ENCODE data around the gene CDCP2. TPM values are rescaled to one million over a fixed set of nuclear protein-coding genes. Genes with fewer than 3 reads are reported as not detected.
A peak's percentile ranks its signal among the peaks of the same experiment; 100 is the strongest.

Gene CDCP2
- total RNA-seq, 1 experiment from 2014 or later = not detected

DNA sequence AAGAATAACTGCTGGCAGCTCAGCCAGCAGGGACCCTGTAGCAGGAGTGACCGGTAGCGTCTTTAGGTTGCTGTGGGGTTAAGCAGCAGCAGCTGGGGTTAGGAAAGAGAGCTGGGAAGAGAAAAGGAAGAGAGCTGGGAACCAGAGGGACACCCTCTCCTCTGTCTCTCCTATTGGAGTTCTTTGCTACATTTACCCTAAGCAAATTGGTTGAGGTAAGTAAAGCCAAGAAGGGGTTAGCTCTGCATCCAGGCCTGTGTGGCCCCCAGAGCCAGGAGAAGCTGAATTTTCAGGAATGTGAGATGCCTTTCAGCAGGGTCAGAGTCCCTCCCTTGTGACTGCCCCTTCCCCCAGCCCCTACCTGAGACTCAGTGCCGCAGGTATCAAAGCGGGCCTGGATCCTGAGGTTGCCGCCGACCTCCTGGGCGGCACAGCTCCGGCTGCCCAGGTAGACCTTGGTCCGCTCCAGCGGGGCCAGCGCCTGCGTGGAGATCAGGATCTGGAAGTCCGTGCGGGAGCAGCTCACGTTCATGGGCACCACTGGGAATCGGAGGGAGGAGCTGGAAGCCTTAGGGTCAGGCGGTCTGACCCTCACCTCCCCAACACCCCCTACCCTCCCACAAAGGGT is 16.4 kb downstream of the CDCP2 start:
- Histone ChIP-seq H3K27ac (no peak overlapping the region), H3K9me3 (replicated peaks) (no peaks in the 10 kb centered on the region), H3K27me3 (no peaks in the 10 kb centered on the region), H3K36me3 (no peaks in the 10 kb centered on the region), H3K4me1 (peaks cover 7% of the 10 kb centered on the region), H3K4me3 (no peak overlapping the region)
- DNase-seq = no peak

DNA sequence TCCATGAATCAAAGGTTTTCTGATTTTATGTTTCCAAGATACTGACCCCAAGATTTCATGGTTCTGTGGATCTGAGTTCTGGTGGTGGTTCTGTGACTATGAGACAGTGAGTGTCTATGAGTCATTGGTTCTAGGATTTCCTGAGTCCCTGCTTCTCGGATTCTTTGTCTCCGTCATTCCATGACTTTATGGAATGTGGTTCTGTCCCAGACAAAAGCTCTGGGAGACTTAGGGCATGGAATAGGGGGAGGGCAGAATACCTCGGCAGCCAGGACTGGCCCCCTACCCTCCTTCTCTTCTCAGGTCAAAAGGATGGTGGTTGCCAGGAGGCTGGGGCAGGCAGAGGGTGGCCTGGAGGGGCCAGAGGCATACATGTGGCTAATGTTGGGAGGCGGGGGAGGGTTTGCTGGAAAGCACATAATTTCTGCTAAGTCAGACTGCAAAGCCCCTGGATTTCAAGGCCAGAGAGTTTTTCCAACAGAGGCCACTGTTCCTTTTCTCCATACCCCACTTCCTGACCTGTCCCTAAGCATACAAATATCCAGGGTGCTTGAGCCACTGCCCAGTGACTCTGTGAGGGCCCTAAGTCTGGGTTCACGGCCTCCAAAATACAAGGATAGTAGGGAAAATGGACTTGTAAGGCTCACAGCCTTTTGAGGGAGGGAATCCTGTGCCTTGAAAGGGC is 17.2 kb downstream of the CDCP2 start:
- Histone ChIP-seq H3K27ac (no peak overlapping the region), H3K27me3 (0 out of 2 replicates have a peak, but pooled peaks cover 3% of the 10 kb centered on the region), H3K9me3 (replicated peaks) (no peaks in the 10 kb centered on the region), H3K4me1 (peaks cover 7% of the 10 kb centered on the region), H3K4me3 (no peak overlapping the region), H3K36me3 (no peaks in the 10 kb centered on the region)
- no peak for DNase-seq

DNA sequence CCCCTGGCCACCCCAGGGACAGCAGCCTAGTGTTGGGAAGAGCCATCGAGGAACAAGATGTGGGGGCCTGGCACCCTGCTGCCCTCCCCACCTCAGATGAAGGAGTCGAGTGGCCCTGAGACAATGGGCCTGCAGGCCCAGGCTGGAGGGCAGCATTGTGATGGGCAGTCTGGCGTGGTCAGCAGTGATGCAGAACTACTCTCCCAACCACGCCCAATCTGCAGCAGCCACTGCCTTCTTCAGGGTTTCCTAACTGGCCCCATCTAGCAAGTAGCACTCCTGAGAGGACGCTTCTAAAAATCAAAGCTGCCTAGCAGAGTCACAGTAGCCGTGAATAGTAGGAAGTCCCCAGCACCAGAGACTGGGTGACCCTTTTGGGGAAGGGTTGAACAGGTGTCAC is 18.5 kb downstream of the CDCP2 start:
- no peak for DNase-seq
- H3K27ac ChIP-seq = no peak overlapping the region
- H3K4me1 ChIP-seq = peaks cover 7% of the 10 kb centered on the region
- H3K36me3 ChIP-seq = no peaks in the 10 kb centered on the region
- no peaks in the 10 kb centered on the region for H3K9me3 ChIP-seq (replicated peaks)
- no peak overlapping the region for H3K4me3 ChIP-seq
- H3K27me3 ChIP-seq = 0 out of 2 replicates have a peak, but pooled peaks cover 3% of the 10 kb centered on the region

DNA sequence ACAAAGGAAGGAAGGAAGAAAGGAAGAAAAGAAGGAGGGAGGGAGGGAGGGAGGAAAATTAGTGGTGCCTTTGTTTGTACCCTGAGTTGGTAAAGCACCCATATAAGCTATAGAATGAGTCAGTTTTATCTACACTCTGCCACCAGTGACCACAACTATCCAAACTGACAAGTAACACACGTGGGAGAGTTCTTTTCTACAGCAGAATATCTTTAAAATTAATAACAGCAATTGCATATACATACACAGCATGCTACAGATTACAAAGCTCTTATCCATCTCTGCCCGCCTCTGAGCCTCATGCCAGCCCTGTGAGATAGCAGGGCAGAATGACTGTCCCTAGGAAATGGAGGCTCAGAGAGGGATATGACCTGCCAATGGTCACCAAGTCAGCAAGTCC is 20.3 kb downstream of the CDCP2 start:
- peaks cover 7% of the 10 kb centered on the region for H3K4me1 ChIP-seq

DNA sequence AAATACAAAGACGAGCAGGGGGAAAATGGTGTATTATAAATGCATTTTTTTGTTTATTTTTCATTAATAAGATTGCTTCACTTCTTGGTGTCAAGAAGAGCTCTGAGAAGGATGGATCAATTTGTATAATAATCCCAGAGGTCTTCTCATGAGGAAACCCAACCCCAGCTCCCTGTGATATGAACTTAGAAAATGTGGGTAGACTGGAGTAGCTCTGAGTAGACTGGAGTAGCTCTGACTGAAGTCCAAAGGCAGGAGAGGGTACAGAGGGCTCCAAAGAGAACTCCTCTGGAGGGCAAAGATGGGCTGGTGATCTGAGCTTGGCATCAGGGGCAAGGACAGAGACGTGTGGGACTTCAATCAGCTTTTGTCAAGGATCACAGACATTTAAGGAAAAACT is 21.4 kb downstream of the CDCP2 start:
- Histone ChIP-seq H3K4me1 (no peaks in the 10 kb centered on the region), H3K27ac (no peak overlapping the region), H3K27me3 (0 out of 2 replicates have a peak, but pooled peaks cover 3% of the 10 kb centered on the region), H3K36me3 (no peaks in the 10 kb centered on the region), H3K9me3 (replicated peaks) (no peaks in the 10 kb centered on the region), H3K4me3 (no peak overlapping the region)
- no peak for DNase-seq

More for the DNA sequence above, 20.3 kb downstream of the CDCP2 start:
- Histone ChIP-seq H3K4me3 (no peak overlapping the region), H3K36me3 (no peaks in the 10 kb centered on the region), H3K27ac (no peak overlapping the region), H3K9me3 (replicated peaks) (no peaks in the 10 kb centered on the region), H3K27me3 (0 out of 2 replicates have a peak, but pooled peaks cover 3% of the 10 kb centered on the region)
- DNase-seq = no peak

DNA sequence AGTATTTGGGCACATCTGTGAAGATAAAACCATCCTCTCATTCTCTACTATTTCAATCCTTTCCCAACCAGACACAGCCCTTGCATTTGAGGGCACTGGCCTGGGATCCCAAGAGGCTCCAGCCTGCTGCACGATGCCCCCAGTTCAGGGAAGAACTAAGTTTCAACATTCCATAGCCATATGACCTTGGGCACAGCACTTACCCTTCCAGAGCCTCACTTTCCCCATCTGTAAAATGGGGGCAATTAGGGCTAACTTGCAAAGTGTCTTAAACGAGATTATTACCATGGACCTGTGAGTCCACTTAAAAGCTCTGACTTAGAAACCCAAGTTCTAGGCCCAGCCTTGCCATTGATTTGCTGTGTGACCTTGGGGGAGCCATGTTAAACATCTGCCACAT is 22.9 kb downstream of the CDCP2 start:
- Histone ChIP-seq H3K4me3 (no peak overlapping the region), H3K9me3 (replicated peaks) (no peaks in the 10 kb centered on the region), H3K36me3 (no peaks in the 10 kb centered on the region), H3K27ac (no peak overlapping the region), H3K4me1 (no peaks in the 10 kb centered on the region), H3K27me3 (0 out of 2 replicates have a peak, but pooled peaks cover 3% of the 10 kb centered on the region)
- DNase-seq = no peak

DNA sequence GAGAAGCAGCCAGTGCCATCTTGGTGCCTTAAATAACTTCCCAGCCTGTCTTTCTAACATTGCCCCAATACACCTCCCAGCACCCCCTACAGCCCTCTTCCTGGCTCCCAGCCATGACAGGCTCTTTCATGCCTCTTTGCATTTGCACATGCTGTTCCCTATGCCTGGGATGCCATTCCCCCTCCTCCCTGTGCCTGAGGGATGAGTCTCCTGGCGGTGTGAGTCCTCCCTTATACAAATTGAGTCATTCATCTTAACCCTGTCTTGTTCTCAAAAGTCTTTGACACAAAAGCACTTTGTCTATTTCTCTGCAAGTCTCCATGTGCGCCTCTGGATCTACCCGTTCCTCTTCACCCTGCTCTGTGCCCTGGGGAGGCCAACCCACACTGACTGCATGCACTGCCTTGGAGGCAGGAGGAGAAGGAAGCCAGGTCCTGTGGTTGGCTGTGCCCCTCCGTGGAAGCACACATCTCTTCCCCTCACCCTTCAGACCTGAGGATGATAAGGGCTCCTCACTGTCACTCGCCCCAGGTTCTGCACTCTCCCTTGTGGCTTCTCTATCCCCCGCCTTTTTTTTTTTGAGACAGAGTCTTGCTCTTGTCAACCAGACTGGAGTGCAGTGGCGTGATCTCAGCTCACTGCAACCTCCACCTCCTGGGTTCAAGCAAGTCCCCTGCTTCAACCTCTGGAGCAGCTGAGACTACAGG is 25.1 kb downstream of the CDCP2 start:
- Histone ChIP-seq H3K9me3 (replicated peaks) (no peaks in the 10 kb centered on the region), H3K27ac (no peak overlapping the region), H3K4me3 (no peak overlapping the region), H3K4me1 (no peaks in the 10 kb centered on the region), H3K27me3 (0 out of 2 replicates have a peak, but pooled peaks cover 3% of the 10 kb centered on the region), H3K36me3 (no peaks in the 10 kb centered on the region)
- DNase-seq = no peak

DNA sequence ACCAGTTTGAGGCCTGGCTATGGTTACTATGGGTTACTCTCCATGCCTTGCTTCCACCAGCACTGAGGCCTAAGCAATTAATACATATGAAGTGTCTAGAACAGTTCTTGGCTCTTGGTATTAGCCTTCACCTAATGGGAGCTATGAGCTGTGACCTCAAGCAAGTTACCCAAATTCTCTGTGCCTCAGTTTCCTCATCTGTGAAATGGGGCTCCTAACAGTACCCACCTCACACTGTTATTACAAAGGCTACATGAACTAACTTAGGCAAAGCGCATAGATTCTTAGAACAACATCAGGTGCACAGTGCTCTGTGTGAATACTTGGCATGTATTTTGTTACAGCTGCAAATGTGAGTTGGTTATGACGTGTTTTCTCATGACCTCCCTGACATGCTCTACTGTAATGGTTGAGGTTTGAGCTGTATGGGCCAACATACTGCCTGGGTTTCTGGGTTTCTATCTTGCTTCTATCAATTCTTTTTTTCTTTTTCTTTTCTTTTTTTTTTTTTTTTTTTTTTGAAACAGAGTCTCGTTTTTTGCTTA is 26.5 kb downstream of the CDCP2 start:
- no peaks in the 10 kb centered on the region for H3K36me3 ChIP-seq
- no peaks in the 10 kb centered on the region for H3K4me1 ChIP-seq
- no peaks in the 10 kb centered on the region for H3K9me3 ChIP-seq (replicated peaks)
- no peak overlapping the region for H3K4me3 ChIP-seq
- peaks cover 10% of the 10 kb centered on the region; the same call in 1 of the 2 replicates for H3K27me3 ChIP-seq
- H3K27ac ChIP-seq = no peak overlapping the region
- no peak for DNase-seq

DNA sequence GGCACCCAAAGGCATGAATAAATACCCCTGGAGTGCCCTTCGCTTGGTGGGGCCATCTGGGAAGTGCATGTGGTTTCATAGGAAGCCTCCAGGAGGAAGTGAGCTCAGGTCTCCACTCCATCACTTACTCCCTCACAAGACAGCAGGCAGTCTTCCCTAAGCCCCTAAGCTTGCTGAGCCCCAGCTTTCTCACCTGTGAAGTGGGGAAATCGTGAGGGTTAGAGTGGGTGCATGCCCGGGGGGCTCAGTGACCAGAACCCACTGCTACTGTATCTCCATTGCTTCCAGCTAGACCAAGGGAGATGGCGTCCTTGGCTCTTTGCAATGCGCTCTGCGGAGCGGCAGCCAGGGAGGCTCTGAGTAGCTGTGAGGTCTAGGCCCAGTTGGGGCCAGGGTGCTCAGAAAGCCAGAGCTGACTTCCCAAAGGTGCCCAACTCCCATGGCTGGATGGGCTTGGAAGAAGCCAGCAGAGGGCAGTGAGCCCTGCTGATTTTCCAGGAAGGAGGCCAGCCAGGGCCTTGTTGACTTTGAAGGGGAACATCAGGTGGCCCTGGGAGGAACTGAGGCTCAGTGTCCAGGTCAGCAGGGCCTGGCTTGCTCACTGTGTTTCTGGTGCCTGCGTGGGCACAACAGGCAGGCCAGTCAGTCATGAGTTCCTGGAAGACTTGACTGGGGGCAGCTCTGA is 27.3 kb downstream of the CDCP2 start:
- Histone ChIP-seq H3K4me3 (no peak overlapping the region), H3K9me3 (replicated peaks) (no peaks in the 10 kb centered on the region), H3K36me3 (no peaks in the 10 kb centered on the region), H3K27ac (no peak overlapping the region), H3K4me1 (no peaks in the 10 kb centered on the region), H3K27me3 (peaks cover 7% of the 10 kb centered on the region; the same call in 1 of the 2 replicates)
- DNase-seq = peak; percentile 49 to 69

DNA sequence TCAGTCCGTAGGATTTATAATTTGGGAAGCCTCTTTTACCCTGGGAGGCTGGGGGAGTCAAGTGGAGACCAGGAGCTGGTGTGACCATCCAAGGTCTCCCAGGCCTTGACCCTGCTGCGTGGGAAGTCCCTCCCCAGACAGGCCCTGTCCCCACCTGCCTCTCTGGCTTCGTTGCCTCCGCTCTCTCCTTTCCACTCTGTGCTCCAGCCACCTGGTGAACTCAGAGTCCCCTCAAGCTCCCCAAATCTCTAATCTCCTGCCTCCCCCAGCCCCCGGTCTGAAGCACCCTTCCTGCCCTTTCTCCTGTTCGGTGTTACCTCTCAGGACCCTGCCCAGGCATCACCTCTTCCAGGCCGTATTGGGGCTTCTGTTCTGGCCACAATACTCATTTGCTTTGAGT is 27.9 kb downstream of the CDCP2 start:
- Histone ChIP-seq H3K4me3 (no peak overlapping the region), H3K27me3 (peaks cover 7% of the 10 kb centered on the region; the same call in 1 of the 2 replicates), H3K36me3 (no peaks in the 10 kb centered on the region), H3K4me1 (no peaks in the 10 kb centered on the region), H3K27ac (no peak overlapping the region), H3K9me3 (replicated peaks) (no peaks in the 10 kb centered on the region)
- DNase-seq = no peak

DNA sequence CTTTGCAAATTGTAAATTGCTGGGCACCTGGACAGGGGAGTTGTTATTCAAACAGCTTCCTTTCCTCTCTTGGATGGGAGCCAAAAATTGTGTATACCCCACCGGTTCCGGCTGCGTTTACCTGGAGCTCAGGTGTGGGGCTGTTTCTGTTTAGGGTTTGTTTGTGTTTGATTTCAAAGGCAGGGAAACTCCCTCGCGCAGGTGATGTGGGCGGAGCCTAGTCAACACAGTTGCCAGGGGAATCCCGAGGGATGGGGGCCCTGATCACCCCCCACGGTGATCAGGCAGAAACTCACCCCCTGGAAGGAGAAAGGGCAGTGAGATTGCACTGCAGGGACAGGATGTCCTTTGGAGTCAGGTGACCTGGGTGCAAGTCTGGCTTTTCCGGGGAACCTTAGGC is 28.3 kb downstream of the CDCP2 start:
- Histone ChIP-seq H3K27me3 (peaks cover 7% of the 10 kb centered on the region; the same call in 1 of the 2 replicates), H3K4me3 (no peak overlapping the region), H3K4me1 (no peaks in the 10 kb centered on the region), H3K9me3 (replicated peaks) (no peaks in the 10 kb centered on the region), H3K36me3 (no peaks in the 10 kb centered on the region), H3K27ac (no peak overlapping the region)
- no peak for DNase-seq

DNA sequence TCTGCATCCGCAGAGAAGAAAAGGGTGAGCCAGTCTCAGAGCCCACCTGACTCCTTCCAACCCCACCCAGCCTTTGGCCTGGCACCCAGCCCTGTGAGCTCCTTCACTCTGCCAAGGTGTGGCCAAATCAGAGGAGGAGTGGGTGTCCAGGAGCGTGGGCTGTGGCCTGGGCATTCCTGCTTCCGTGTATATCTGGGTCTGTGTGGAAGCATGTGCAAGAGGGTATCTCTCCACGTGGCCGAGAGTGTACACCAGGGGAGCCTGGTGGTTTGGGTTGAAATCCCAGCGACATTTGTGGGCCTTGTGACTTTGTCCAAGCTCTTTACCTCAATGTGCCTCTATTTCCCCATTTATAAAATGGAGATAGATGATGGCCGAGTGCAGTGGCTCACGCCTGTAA is 29.8 kb downstream of the CDCP2 start:
- no peak overlapping the region for H3K27ac ChIP-seq
- H3K36me3 ChIP-seq = no peaks in the 10 kb centered on the region
- no peaks in the 10 kb centered on the region for H3K9me3 ChIP-seq (replicated peaks)
- no peak for DNase-seq
- H3K4me3 ChIP-seq = no peak overlapping the region
- no peaks in the 10 kb centered on the region for H3K4me1 ChIP-seq
- H3K27me3 ChIP-seq = peaks cover 7% of the 10 kb centered on the region; the same call in 1 of the 2 replicates

DNA sequence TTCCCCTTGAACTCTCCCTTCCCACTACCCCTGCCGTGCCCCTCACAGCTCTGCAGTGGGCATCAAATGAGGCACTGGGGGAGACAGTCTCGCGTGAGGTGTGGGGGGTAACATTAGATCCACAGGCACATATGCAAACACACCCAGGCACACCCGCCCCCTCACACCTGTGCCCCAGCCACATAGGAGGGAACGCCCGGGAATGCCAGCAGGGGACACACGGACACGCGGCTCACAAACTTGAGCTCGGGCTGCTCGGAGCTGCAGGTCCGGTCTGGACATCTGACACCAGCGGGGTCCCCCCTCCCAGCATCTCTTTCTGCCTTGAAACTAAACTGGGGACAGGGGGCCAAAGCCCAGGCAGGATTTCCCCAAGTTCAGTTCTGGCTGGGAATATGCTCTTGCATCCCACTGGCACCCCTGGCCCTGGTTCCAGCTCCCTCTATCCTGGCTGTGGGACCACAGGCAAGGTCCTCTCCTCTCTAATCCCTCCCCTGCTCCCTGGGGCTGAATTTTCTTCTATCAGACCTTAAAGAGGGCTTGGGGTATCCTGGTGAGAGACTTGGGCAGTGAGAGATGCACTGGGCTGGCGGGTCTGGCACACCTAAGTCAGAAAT is 30.6 kb downstream of the CDCP2 start:
- no peaks in the 10 kb centered on the region for H3K4me1 ChIP-seq
- no peaks in the 10 kb centered on the region for H3K36me3 ChIP-seq
- peak in 1 of 2 experiments; percentile 34 for DNase-seq
- peak overlapping the region; percentile 56 for H3K4me3 ChIP-seq
- no peaks in the 10 kb centered on the region for H3K9me3 ChIP-seq (replicated peaks)
- peaks cover 7% of the 10 kb centered on the region; the same call in 1 of the 2 replicates for H3K27me3 ChIP-seq
- H3K27ac ChIP-seq = no peak overlapping the region
